A172 (cell line): ENCODE results near the gene RYR3. TPM values are rescaled to one million over a fixed set of nuclear protein-coding genes. Genes with fewer than 3 reads are reported as not detected.
A peak's percentile ranks its signal among the peaks of the same experiment; 100 is the strongest.

Source experiments
- DNase-seq: peaks from one replicate; pipeline ENCODE4 v3.0.0-alpha.2; 2015; ENCODE audit warnings: low spot score
- total RNA-seq: library from RNA; depleted of rRNA; stranded (reverse); fragments of >200 nt; shearing (Covaris generic); gene quantifications from 2 replicates; pipeline ENCODE4 v1.2.3, GENCODE V29; 2014

Gene RYR3
- total RNA-seq, 1 experiment from 2014 or later, result not detected

GRCh38 chr15:33823119-33823518 is 512.4 kb downstream of the RYR3 start:
- DNase-seq, result no peak

DNA sequence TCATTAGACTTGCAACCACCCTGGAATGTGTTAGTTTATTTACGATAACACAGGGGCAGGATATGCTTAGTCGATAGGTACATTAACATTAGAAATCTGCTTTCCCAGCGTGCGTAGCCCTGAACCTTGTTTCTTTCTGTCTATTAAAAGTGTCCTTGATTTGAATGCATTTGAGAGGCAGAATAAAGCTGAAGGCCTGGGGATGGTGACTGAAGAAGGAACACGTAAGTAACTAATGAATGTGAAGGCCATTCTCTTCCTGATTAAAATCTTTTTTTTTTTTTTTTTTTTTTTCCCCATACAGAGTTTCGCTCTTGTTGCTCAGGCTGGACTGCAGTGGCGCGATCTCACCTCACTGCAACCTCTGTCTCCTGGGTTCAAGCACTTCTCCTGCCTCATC is 514.7 kb downstream of the RYR3 start:
- DNase-seq, result no peak

DNA sequence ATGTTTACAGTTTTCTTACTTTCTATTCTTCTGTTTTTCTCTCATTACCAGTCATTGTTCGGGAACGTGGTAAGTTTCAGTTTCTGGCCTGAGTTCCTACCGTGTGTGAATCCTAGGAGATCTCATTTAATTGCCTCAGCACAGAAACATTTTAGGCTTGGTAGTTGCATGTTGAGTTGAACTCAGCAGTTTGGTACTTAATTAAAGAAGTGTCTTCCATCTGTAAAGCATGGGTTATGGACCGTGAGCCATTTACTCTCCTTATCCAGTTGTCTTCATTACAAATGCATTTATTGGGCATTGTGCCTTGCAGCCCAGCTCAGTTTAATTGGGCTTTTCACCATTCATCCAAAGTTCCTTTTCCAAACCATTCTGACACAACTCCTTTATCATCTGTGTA is 515.4 kb downstream of the RYR3 start:
- DNase-seq, result no peak

GRCh38 chr15:33830351-33830750 is 519.6 kb downstream of the RYR3 start:
- no peak for DNase-seq

DNA sequence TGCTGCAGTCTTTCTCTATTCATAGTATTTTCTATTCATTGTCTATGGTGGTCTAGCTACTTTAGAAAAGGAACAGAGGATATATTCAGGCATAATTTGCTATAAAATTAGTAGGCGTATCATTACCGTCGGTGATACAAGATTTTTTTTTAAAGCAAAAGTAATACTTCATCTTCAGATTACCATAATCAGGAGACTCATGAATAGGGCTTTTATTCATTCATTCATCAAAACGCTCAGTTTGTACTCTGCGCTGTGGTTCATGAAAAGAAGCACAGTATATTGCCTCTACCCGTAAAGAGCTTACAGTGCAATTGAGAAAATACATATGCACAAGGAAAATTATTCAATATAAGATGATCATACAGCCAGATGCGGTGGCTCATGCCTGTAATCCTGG is 520.9 kb downstream of the RYR3 start:
- DNase-seq, result no peak

DNA sequence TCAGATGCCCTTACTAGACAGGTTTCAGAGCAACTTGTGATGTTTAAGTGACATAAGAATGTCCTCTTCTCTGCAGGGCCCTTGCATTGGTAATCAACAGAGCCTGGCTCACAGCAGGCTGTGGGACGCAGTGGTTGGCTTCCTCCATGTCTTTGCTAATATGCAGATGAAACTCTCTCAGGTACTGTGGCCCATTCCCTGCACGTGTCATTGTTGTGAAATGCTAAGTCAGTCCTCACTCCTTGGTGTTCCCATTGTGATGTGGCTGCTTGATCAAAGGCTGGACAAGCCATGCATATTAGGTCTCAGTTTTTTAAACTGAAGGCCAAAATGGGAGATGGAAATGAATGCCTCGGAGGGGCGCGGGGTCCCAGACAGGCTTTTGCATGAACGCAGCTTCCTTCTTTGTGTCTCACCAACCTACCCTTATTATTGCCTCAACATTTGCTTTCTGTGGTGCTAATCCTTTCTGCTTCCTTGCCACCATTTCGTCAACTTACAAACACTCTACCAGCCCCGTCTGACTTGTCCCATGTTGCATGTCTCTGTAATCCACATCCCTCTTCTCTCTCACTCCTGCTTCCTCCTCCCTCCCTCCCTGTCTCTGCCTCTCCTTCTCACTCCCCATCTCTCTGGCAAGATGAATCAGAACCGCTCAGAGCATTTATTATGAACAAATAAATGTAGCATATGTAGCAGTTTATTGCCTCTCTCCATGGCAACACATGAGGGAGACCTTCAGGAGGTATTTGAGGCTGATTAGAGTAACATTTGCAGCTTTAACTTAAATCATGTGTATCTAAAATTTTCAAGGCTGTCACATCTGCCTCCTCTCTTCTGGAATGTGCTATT is 524.4 kb downstream of the RYR3 start:
- no peak for DNase-seq

DNA sequence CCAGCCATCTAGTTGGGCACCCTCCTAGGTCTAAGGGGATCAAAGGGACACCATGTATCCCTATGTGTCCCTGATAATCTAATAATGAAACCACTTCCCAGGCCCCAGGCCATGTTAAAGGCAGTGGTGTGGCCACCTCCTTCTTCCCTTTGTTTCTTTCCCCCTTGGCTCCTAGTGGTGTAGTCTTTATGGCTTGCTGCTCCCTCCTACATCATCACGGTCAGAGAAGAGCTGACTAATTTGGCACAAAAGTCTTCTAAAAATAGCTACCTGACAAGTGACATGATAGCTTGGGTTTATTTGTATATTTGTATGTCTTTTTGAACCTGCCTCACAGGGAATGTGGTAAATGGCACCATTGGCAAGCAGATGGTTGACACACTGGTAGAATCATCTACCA is 526.5 kb downstream of the RYR3 start:
- no peak for DNase-seq

DNA sequence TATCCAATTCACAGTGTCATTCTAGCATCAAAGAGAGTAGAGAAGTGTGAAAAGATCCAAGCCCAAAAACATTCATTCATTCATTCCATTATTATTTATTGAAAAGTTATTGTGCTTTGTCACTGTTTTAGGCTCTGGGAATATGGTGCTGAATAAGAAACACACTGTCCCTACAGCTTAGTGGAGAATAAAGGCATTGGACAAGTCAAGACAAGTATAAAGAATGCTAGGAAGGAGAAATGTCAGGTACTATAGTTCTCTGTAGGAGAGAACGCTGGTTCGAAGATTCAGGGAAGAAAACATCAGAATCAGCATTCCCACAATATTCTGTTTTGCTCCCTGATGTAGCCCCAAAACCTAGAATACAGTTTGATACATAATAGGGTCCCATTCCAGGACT is 528.8 kb downstream of the RYR3 start:
- DNase-seq, result no peak

- no peak for DNase-seq
Measured at GRCh38 chr15:33840615-33841014, 529.8 kb downstream of the RYR3 start.

GRCh38 chr15:33844186-33844585 is 533.4 kb downstream of the RYR3 start:
- DNase-seq, result no peak

- DNase-seq, result no peak
Measured at GRCh38 chr15:33844597-33844996, 533.8 kb downstream of the RYR3 start.

DNA sequence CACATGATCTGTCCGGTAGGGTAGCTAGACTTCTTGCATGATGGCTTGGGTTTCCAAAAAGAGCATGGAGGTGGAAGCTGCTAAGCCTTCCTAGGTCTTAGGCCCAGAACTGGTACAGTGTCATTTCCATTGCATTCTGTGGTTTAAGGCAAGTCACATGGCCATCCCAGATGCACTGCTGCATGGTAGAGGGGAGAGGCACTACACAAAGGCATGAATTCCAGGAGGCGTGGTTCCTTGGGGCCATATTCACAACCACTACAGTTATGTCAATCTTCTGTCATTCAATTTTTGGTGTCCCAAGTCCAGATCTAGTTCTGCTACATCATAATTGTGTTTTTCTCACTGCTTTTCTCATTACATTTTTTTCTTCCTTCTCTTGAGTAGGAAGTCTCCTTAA is 535.4 kb downstream of the RYR3 start:
- DNase-seq, result no peak

DNA sequence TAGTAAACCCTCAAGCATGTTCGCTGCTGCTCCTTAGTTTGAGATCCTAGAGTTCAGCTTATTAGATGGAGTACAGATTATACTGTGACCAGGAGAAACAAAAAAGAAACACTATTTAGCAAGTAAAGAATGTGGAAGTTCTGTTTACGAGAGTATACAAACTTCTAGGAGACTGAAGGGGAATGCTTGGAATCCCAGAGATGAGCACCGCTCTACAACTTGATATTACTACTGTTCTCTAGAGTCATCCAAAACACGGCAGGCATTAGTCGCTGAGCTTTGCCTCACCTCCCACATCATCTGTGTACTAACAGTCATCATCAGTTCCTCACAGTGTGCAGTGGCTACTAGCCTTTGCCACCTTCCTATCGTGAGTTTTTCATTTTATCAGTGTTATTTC is 536.1 kb downstream of the RYR3 start:
- no peak for DNase-seq

DNA sequence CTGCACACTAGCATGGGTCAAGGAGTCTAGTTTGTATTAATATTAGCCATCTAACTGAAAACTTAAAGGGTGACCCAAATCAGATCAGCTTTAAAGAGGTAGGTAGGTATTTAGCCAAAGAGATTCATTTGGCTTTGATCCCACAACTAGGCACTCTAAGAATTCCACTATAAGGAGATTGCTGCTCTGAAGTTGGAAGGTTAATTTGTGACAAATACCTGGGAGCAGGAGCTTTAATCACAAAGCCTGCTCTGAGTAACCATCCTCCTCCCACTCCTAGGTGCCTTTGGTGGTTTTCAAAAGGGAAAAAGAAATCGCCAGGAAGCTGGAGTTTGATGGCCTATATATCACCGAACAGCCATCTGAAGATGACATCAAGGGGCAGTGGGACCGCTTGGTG is 537.2 kb downstream of the RYR3 start:
- DNase-seq, result no peak

- DNase-seq, result no peak
Measured at GRCh38 chr15:33851079-33851478, 540.3 kb downstream of the RYR3 start.

DNA sequence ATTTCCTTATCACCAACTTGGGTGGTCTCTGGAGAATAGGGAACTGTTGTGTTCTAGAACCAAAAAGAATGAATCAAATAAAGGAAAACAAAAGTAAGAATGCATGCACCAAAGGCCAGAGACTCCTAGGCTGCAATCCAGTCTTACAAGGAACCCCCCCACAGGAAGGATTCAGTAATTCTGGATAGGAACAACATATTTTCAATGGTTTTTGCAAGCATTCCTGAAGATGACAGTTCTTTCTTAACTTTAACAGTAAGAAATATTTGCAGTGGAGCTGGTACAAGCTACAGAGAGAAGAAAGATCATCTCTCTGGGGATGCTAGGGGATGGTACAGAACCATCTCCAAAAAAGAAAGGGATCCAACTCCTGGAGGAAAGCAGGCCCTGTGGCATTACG is 541.3 kb downstream of the RYR3 start:
- DNase-seq, result peak; percentile 11

- peak; percentile 84 for DNase-seq
Measured at GRCh38 chr15:33852570-33852969, 541.8 kb downstream of the RYR3 start.

DNA sequence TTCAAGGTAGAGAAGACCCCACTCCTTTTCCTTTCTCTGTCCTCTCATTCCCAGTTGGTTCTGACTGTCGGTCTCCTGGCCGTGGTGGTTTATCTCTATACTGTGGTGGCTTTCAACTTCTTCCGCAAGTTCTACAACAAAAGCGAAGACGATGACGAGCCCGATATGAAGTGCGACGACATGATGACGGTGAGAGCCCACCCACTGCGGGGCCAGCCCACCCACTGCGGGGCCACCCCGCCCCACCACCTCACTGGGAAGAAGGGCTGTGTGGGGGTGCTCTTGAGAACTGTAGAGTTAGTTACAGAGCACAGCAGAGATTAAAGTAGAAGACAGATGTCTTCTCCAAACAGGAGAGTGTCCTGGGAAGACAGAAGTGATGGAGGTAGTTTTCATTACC is 547.0 kb downstream of the RYR3 start:
- DNase-seq, result no peak

GRCh38 chr15:33858836-33859235 is 548.1 kb downstream of the RYR3 start:
- DNase-seq, result no peak

DNA sequence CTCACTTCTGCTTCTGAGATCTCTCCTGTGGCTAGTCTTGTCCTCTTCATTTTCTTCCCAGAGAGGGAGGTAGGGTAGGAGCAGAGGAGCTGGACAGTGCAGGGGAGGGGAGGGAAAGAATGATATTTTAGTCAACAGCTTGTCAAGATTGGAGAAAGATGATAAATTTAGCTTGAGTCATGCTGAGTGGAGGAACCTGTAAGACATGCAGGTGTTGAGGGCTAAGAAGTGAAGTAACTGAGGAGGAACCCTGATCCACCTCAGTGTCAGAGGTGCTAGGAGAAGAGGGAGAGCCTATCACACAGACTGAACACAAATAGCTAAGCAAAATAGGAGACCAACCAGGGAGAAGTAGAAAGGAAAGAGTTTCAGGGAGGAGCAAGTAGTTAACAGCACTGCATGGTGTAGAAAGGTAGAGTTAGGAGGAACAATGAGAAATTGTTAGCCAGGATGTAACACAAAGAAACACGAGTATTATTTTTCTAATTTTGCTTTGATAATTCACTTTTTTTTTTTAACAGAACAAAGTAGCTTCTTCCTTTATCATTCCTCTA is 549.3 kb downstream of the RYR3 start:
- no peak for DNase-seq

GRCh38 chr15:33860754-33861153 is 550.0 kb downstream of the RYR3 start:
- DNase-seq, result peak; percentile 66

GRCh38 chr15:33864360-33865075 is 553.8 kb downstream of the RYR3 start:
- no peak for DNase-seq

DNA sequence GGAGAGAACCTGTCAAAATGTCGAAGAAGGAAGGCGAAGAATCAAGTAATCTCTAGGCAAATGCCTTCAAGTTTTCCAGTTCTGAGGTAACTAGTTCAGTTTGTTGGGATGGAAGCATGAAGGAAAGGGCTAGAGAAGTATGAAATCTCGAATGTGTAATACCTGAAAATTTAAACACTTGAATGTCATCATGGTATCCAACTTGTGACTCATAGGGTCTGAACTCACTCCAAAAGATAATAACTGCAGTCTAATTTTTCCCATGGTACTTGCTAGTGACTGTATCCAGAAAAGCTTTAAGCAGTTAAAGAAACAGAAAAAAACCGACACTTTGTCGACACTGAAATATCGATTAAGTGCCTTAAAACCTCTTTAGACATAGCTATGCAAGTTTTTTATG is 554.6 kb downstream of the RYR3 start:
- DNase-seq, result peak; percentile 50
